HL-60 (cell line): ENCODE data around the gene SNX8.

Experiments
- CTCF ChIP-seq: IDR thresholded peaks from one replicate; pipeline ENCODE4 v1.5.1; 2011; ENCODE audit warnings: low read length, control low read depth, inconsistent platforms; ENCODE audit not compliant: insufficient read depth
- POLR2AphosphoS5 ChIP-seq: IDR thresholded peaks from 2 replicates; pipeline ENCODE4 v1.6.1; 2012; ENCODE audit warnings: low read depth
- REST ChIP-seq: IDR thresholded peaks from 2 replicates; pipeline ENCODE4 v1.6.1; 2012; ENCODE audit warnings: low read depth; ENCODE audit not compliant: insufficient replicate concordance

GRCh38 chr7:2251381-2251780 lies 62.9 kb downstream of the SNX8 start:
- TF ChIP-seq POLR2AphosphoS5 (no peak), CTCF (no peak), REST (no peak)
